Activated naive CD4-positive, alpha-beta T cell (primary cell): Measurements from ENCODE around the gene SSU72.
"Not testable (repeated sequence)": the region's sequence is repeated elsewhere in the genome, so short reads cannot be mapped to it uniquely, and the experiment has no call there.

Source experiments
- DNase-seq, 4 experiments: peaks; one replicate each; lab custom pipeline; 2025; lab: John Stamatoyannopoulos, UW

Gene SSU72

GRCh38 chr1:1558591-1558990 is 16.1 kb downstream of the SSU72 start:
- DNase-seq, result no peak

GRCh38 chr1:1557688-1558087 is 17.0 kb downstream of the SSU72 start:
- not testable (repeated sequence) for DNase-seq

DNA sequence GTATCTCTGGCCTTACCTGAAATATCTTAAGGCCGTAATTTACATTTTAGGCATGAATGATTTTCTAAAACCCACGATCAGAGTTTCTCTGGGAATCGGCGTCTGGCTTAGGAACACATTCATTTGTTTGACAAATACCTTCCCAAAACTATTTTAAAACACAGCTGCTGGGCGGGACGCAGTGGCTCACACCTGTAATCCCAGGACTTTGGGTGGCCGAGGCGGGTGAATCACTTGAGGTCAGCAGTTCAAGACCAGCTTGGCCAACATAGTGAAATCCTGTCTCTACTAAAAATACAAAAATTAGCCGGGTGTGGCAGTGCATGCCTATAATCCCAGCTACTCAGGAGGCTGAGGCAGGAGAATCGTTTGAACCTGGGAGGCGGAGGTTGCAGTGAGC is 17.7 kb downstream of the SSU72 start:
- DNase-seq, result not testable (repeated sequence)

GRCh38 chr1:1556505-1556904 is 18.2 kb downstream of the SSU72 start:
- no peak for DNase-seq

GRCh38 chr1:1554926-1555915 is 19.4 kb downstream of the SSU72 start:
- DNase-seq, result no peak

DNA sequence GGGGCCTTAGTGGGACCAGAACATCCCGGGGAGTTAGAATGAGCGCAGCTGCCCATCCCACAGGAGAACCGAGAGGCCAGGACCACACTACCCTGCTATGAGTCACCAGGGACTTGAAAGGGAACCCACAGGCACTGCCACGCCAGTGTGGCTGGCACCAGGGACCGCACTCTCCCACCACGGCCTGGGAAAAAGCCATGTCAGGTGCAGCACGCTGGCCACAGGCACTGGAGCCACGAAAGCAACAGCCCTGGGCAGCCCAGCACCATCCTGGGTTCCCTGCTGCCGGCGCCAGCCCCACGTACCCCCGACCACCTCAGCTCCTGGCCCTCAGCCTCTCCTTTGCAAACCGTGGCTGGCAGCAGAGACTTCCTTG is 20.1 kb downstream of the SSU72 start:
- DNase-seq, result no peak

DNA sequence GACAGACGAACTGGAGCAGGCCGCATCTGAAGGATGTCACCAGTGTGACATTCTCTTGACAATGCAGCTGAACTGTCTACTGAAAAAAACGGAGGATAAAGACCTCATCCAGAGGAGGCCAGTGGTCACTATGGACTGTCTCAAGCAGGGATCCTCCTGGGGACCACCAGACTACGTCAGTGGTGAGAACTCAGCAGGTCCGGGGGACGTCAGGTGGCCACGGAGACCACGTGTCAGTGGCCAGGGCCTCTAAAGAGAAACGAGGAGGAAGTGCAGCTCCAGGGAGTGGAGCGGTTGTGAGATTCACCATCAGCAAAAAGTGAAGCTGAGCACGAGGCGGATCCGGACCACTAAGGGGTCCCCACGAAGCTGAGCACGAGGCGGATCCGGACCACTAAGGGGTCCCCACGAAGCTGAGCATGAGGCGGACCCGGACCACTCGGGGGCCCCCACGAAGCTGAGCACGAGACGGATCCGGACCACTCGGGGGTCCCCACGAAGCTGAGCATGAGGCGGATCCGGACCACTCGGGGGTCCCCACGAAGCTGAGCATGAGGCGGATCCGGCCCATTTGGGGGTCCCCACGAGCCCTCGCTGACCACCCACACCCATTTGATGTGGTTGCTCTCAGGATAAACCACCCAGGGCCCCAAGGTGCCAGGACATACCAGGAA is 20.7 kb downstream of the SSU72 start:
- DNase-seq, result no peak

DNA sequence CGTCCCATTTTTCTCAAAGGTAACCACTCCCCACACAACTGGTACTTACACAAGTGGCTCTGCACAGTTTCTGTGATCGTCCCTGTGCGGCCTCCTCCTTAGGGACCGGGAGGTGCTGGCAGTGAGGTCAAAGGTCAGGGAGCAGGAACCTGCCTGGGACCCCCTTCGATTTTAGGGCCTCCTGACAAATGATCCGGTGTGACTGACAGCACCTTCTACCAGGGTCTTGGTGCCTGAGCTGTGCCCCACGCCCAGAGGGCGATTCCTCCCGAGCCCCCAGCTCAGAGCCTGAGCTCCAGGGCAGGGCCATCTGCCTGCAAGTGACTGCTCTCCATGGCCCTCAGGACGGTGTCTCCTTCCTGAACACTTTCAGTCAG is 22.4 kb downstream of the SSU72 start:
- DNase-seq, result no peak

- DNase-seq, result no peak
These were observed 23.0 kb downstream of the SSU72 start for GRCh38 chr1:1551524-1552262.

DNA sequence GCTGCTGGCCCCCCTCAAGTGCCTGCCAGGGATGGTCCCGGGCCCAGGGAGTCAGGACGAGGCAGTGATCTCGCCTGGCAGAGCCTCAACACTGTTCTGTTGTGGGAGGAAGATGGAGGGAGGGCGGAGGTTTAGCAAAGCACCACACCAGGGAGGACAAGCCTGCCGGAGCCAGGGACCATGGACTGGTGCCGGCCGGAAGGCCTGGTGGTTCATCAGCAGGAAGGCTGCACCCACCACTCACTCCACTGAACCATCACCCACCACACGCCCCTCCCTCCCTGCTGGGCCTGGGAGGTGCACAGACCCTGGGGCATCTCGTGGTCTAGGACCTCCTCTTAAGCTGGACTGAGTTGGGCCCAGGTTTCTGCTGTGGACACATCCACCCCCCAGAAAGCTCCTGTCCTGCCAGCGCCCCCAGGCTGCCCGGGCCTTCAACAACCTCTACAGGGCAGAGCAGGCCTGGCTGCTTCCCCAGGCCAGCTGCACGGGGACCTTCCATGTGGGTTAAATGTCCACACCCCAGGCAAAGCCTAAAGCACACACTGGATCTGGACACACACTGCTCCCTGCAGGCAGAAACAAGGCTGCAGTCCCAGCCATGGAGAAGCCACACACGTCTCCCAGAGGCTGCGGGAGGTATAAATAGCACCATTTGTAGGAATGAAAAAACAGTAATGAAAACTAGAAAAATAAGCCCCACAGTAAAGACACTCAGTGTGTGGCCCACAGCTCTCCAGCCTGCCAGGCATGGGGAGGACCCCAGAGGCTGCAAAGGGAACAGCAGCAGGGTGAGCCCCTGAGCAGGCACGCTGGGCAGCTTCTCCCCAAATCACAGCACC is 23.9 kb downstream of the SSU72 start:
- DNase-seq, result no peak

DNA sequence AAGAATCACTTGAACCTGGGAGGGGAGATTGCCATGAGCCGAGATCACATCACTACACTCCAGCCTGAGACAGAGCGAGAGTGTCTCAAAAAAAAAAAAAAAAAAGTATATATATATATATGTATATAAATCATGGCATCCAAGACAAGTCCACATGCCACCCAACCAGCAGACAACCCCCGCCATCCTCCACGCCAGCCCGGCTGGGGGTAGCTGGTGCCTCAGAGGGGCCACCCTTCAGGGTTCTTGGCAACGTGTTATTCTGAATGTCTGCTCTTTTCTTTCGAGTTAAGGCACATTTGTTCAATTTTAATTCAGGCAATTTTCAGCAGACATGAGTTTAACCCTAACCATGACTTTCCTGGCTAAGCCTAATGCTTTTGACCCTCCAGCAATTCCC is 24.6 kb downstream of the SSU72 start:
- no peak for DNase-seq

GRCh38 chr1:1548591-1548990 is 26.1 kb downstream of the SSU72 start:
- DNase-seq, result no peak

GRCh38 chr1:1547476-1547875 is 27.2 kb downstream of the SSU72 start:
- DNase-seq, result no peak

DNA sequence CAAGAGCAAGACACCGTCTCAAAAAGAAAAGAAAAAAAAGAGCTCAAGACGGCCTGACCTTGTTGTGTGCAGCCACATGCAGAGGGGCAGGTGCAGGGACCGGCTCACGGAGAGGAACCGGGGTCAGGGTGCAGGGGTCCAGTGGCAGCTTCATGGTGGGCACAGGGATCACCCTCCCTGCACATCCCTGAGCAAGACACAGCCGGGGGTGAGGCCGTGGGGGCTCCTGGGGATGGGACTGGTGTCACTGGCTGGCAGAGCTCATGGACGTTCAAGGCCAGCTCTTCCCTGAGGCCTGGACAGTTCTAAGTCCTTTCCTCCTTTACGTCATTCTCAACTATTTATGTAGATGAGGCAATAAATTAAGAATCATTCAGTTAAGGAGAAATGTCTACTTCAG is 27.7 kb downstream of the SSU72 start:
- no peak for DNase-seq

GRCh38 chr1:1545946-1546737 is 28.5 kb downstream of the SSU72 start:
- DNase-seq, result no peak

GRCh38 chr1:1544544-1544943 is 30.1 kb downstream of the SSU72 start:
- no peak for DNase-seq

GRCh38 chr1:1543706-1544099 is 31.0 kb downstream of the SSU72 start:
- no peak for DNase-seq

DNA sequence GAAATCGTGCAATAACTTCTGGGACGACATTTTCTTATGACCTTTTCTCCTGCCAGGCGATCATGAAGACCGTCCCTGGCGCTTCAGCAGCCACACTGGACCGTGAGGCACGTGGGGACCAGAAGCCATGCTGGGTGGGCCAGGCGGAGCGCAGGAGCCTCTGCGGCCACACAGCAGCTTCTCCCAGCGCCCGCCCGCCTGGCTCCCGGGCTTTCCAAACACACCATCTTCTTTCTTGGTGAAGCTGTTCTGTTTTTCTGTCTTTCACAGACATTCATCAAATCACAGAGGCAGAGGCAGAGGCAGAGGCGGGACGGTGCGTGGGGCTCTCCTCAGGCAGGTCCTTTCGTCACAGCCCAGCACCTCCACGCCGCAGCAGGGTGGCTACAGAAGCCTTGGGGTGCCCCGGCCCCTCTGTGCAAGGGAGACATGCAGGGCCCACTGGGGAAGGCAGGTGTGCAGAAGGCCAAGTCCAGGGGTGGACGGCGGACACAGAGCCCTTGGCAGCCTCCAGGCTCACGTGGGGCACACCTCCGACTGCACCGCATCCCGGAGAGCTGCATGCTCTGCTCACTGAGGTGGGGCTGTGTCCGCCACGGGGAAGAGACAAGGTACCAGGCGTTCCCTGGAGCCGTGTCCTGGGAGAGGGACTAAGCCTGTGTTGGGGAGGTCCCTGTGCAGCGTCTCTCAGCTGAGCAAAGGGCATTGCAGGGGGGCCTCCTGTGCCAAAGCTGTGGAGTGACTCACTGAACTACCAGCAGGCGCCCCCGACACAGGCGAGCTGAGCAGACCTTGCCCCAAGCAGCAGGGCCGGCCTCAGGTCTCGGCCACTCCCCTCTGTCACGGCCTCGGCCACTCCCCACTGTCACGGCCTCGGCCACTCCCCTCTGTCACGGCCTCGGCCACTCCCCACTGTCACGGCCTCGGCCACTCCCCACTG is 31.6 kb downstream of the SSU72 start:
- no peak for DNase-seq

- no peak for DNase-seq
These were observed 32.5 kb downstream of the SSU72 start for GRCh38 chr1:1541956-1542765.
